HepG2 (cell line): ENCODE measurements around the gene CDK9. TPM values are rescaled to one million over a fixed set of nuclear protein-coding genes. Genes with fewer than 3 reads are reported as not detected.

Source experiments
- ATAC-seq: fragments of 200-7000 bp; cut with Tn5 transposase; 3 replicates; pipeline ENCODE4 v1.9.1; 2020; ENCODE audit warnings: mild to moderate bottlenecking, moderate library complexity
- BruUV-seq: library from RNA; stranded (reverse); fragments of 400-500 nt; replicated peaks from 2 replicates; lab custom pipeline; 2021; lab: Mats Ljungman, UMichigan
- CTCF ChIA-PET: fragments of 300-600 bp; formaldehyde crosslinking; extraction: SDS; loops from one replicate; lab custom pipeline; 2021; ENCODE audit warnings: low total read pairs, inconsistent platforms, low intra/inter-chr PET ratio; lab: Yijun Ruan, JAX
- POLR2A ChIA-PET: fragments of 350-600 bp; sonication (Branson Sonifier 250); formaldehyde crosslinking; loops from one replicate; lab custom pipeline; 2020; ENCODE audit warnings: antibody characterized with exemption, inconsistent platforms; lab: Yijun Ruan, JAX
- DNase-seq: peaks from one replicate; pipeline ENCODE4 v3.0.0-alpha.2; 2015; ENCODE audit warnings: low spot score
- FAIRE-seq: peaks from 3 replicates; lab custom pipeline; 2011; peaks lifted over from hg19 to GRCh38; lab: Jason Lieb, UNC
- H2AFZ ChIP-seq: one replicate; pipeline ENCODE4 v1.6.1; 2011; ENCODE audit warnings: low read length, inconsistent platforms
- H3K27ac ChIP-seq: fragments of 300-600 bp; 3 replicates; pipeline ENCODE4 v1.8.0; 2011; ENCODE audit warnings: mixed run types, mild to moderate bottlenecking, mixed read lengths, low read length, inconsistent platforms; ENCODE audit not compliant: insufficient read depth; ENCODE audit errors: extremely low read length
- H3K27me3 ChIP-seq, 2 experiments: fragments of 200-600 bp in 1 of 2; 2 replicates in 1 of 2; 3 replicates in 1 of 2; pipeline versions ENCODE4 v1.6.0 to v1.8.0; 2011; ENCODE audit warnings: low read length in 2 of 2, mild to moderate bottlenecking in 2 of 2, moderate library complexity in 2 of 2, inconsistent platforms in 1 of 2; ENCODE audit not compliant: insufficient read depth in 2 of 2, control insufficient read depth in 1 of 2
- H3K36me3 ChIP-seq, 2 experiments: fragments of 200-600 bp in 1 of 2; replicated peaks in 1 of 2; 2 replicates in 1 of 2; 3 replicates in 1 of 2; pipeline versions ENCODE4 v1.5.1 to v1.8.0; 2011; ENCODE audit warnings: low read length in 2 of 2, inconsistent platforms in 1 of 2; ENCODE audit not compliant: insufficient read depth in 2 of 2, control insufficient read depth in 1 of 2
- H3K4me1 ChIP-seq: 2 replicates; pipeline ENCODE4 v1.5.1; 2012; ENCODE audit warnings: low read length, inconsistent platforms; ENCODE audit not compliant: insufficient read depth
- H3K4me2 ChIP-seq: 2 replicates; pipeline ENCODE4 v1.6.0; 2011; ENCODE audit warnings: low read depth, low read length, inconsistent platforms
- H3K4me3 ChIP-seq, 3 experiments: fragments of 200-600 bp in 1 of 3; sonication (generic), shearing (Covaris generic) in 1 of 3; replicated peaks in 1 of 3; 2 replicates each; pipeline ENCODE4 v1.5.1; 2011 to 2016; ENCODE audit warnings: low read length in 3 of 3, inconsistent platforms in 2 of 3, low read depth in 2 of 3, mild to moderate bottlenecking in 2 of 3, control low read depth in 1 of 3, mixed read lengths in 1 of 3; ENCODE audit not compliant: insufficient read depth in 1 of 3
- H3K79me2 ChIP-seq: one replicate; pipeline ENCODE4 v1.6.1; 2011; ENCODE audit warnings: low read length, inconsistent platforms; ENCODE audit not compliant: insufficient read depth
- H3K9ac ChIP-seq: 2 replicates; pipeline ENCODE4 v1.6.0; 2011; ENCODE audit warnings: mild to moderate bottlenecking, low read depth, low read length, inconsistent platforms; ENCODE audit not compliant: insufficient read depth
- H3K9me3 ChIP-seq: 2 replicates; pipeline ENCODE4 v1.5.1; 2012; ENCODE audit warnings: mild to moderate bottlenecking, low read length
- H4K20me1 ChIP-seq: 2 replicates; pipeline ENCODE4 v1.6.0; 2011; ENCODE audit warnings: inconsistent platforms, mild to moderate bottlenecking, low read length, moderate library complexity; ENCODE audit not compliant: insufficient read depth
- BRCA1 ChIP-seq: sonication (generic); formaldehyde crosslinking; IDR thresholded peaks from 2 replicates; pipeline ENCODE4 v1.4.0; 2020; ENCODE audit warnings: missing genetic modification reagents
- KMT2A ChIP-seq: sonication (generic); formaldehyde crosslinking; IDR thresholded peaks from 2 replicates; pipeline ENCODE4 v1.4.0; 2020; ENCODE audit warnings: missing genetic modification reagents
- MAF1 ChIP-seq: sonication (generic); formaldehyde crosslinking; IDR thresholded peaks from 2 replicates; pipeline ENCODE4 v1.5.0; 2020; ENCODE audit warnings: missing genetic modification reagents, borderline replicate concordance
- MED13 ChIP-seq: sonication (generic); formaldehyde crosslinking; IDR thresholded peaks from 2 replicates; pipeline ENCODE4 v1.5.0; 2020; ENCODE audit warnings: missing genetic modification reagents
- MED8 ChIP-seq: sonication (generic); formaldehyde crosslinking; IDR thresholded peaks from 2 replicates; pipeline ENCODE4 v1.8.1; 2023; ENCODE audit warnings: mild to moderate bottlenecking, missing genetic modification reagents; ENCODE audit not compliant: insufficient replicate concordance
- NBN ChIP-seq: fragments of 450-650 bp; conservative IDR thresholded peaks from 2 replicates; pipeline ENCODE4 v1.6.1; 2017
- POLR2G ChIP-seq: fragments of 200-400 bp; formaldehyde crosslinking; IDR thresholded peaks from 2 replicates; pipeline ENCODE4 v1.6.1; 2018; ENCODE audit warnings: mild to moderate bottlenecking, low read depth, low read length, moderate library complexity
- RAD21 ChIP-seq: fragments of 450-650 bp; formaldehyde crosslinking; IDR thresholded peaks from 2 replicates; pipeline ENCODE4 v1.5.0; 2020; ENCODE audit warnings: mild to moderate bottlenecking
- RBFOX2 ChIP-seq: fragments of 200-400 bp; formaldehyde crosslinking; IDR thresholded peaks from 2 replicates; pipeline ENCODE4 v1.6.1; 2017; ENCODE audit warnings: low read depth, mild to moderate bottlenecking, low read length
- SALL1 ChIP-seq: sonication (generic); formaldehyde crosslinking; IDR thresholded peaks from 2 replicates; pipeline ENCODE4 v1.8.0; 2022; ENCODE audit warnings: mild to moderate bottlenecking, missing genetic modification reagents
- SPEN ChIP-seq: sonication (generic); formaldehyde crosslinking; IDR thresholded peaks from 2 replicates; pipeline ENCODE4 v1.5.1; 2020; ENCODE audit warnings: low read depth, mild to moderate bottlenecking, missing genetic modification reagents
- TBX2 ChIP-seq: sonication (generic); formaldehyde crosslinking; IDR thresholded peaks from 2 replicates; pipeline ENCODE4 v1.5.0; 2020; ENCODE audit warnings: missing genetic modification reagents, mild to moderate bottlenecking, borderline replicate concordance
- ZFP36 ChIP-seq: fragments of 150-350 bp; IDR thresholded peaks from 2 replicates; pipeline ENCODE4 v1.6.1; 2018; ENCODE audit warnings: borderline replicate concordance, low read length, low read depth; ENCODE audit not compliant: partially characterized antibody
- ZNF383 ChIP-seq: sonication (generic); formaldehyde crosslinking; IDR thresholded peaks from 2 replicates; pipeline ENCODE4 v1.4.0; 2020; ENCODE audit warnings: missing genetic modification reagents, mild to moderate bottlenecking, borderline replicate concordance
- ZNF616 ChIP-seq: sonication (generic); formaldehyde crosslinking; IDR thresholded peaks from 2 replicates; pipeline ENCODE4 v1.5.0; 2020; ENCODE audit warnings: low read depth, mild to moderate bottlenecking, missing genetic modification reagents
- WGBS: methylation state at CpG from one replicate; pipeline ENCODE4 v1.1.6; 2017; ENCODE audit warnings: low lambda C conversion rate; 5-methylcytosine and 5-hydroxymethylcytosine counted together
- in situ Hi-C: cut with HindIII; loops from 2 replicates; pipeline ENCODE4 v1.10.0; 2017; ENCODE audit warnings: low pct_unique_long_range_greater_than_20kb; ENCODE audit not compliant: extremely low pct_ligation_motif_present
- intact Hi-C: fragments of 100-400 bp; cut with micrococcal nuclease; formaldehyde crosslinking; loops from one replicate; pipeline ENCODE4 v1.10.0; 2022; ENCODE audit not compliant: unreplicated experiment
- polyA plus RNA-seq, 8 experiments: library from polyadenylated mRNA; depleted of rRNA in 3 of 8; stranded (reverse) in 7 of 8; unstranded in 1 of 8; fragments of >200 nt; fragmentation: Illumina TruSeq in 4 of 8; extraction: Trizol in 4 of 8; gene quantifications; 2 replicates each; pipeline versions ENCODE4 v1.2.1 to v1.2.3, GENCODE V29; 2011 to 2016; ENCODE audit warnings: low read depth in 4 of 8, missing spikeins in 1 of 8, mixed read lengths in 1 of 8; ENCODE audit not compliant: insufficient read depth in 1 of 8
- total RNA-seq, 5 experiments: library from RNA; depleted of rRNA; stranded (reverse); fragments of >200 nt; fragmentation: Illumina TruSeq; extraction: Trizol; gene quantifications; 2 replicates each; pipeline ENCODE4 v1.2.3, GENCODE V29; 2016; ENCODE audit warnings: low read depth in 1 of 5
- TF ChIP-seq, protein P1 (sequence below): sonication (generic); formaldehyde crosslinking; IDR thresholded peaks from 2 replicates; pipeline ENCODE4 v1.5.0; 2020; ENCODE audit warnings: missing genetic modification reagents
- TF ChIP-seq, protein P2 (sequence below): IDR thresholded peaks from 2 replicates; pipeline ENCODE4 v1.6.1; 2016; ENCODE audit warnings: low read depth, missing genetic modification reagents, missing compliant biosample characterization

The CDK9 gene
- total and polyA plus RNA-seq, 2 of the 13 experiments (the other 11 are each of a cell fraction or from before 2014, with no cell fraction given), result 16.8 to 21.5 TPM

DNA sequence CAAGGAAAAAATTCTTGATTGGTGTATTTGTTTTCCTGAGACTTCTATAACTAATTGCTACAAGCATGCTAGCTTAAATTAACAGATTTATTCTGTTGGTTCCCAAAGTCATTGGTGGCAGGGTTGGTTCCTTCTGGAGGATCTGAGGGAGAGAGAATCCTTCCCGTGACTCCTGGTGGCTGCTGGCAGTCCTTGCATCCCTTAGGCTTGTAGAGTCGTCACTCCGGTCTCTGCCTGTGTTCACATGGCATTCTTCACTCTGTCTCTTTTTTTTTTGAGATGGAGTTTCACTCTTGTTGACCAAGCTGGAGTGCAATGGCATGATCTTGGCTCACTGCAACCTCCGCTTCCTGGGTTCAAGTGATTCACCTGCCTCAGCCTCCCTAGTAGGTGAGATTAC, 5.3 kb downstream of the CDK9 start:
- H3K27me3 ChIP-seq, result no peaks in the 10 kb centered on the region
- H3K9ac ChIP-seq, result no peak overlapping the region
- peaks cover 37% of the 10 kb centered on the region for H3K4me1 ChIP-seq
- FAIRE-seq (no peak), DNase-seq (no peak), ATAC-seq (no peak)
- 94% methylated on average over 4 of the region's 4 CpGs for WGBS
- peaks cover 19% of the 10 kb centered on the region for H3K79me2 ChIP-seq
- no TSS peak for BruUV-seq
- CTCF ChIA-PET, result no interaction called here
- in situ Hi-C loops, result no loop called here
- no peaks in the 10 kb centered on the region for H3K9me3 ChIP-seq
- no peak overlapping the region for H3K4me2 ChIP-seq
- H3K27ac ChIP-seq, result no peak overlapping the region
- H3K4me3 ChIP-seq, result no peak overlapping the region
- intact Hi-C loops, result no loop called here
- H4K20me1 ChIP-seq, result peaks cover 24% of the 10 kb centered on the region
- TF ChIP-seq ZNF616 (CRISPR knock-in tag) (no peak), MED8 (no peak), RAD21 (no peak), TBX2 (CRISPR knock-in tag) (no peak), MAF1 (CRISPR knock-in tag) (no peak), SPEN (CRISPR knock-in tag) (no peak), ZFP36 (no peak), KMT2A (CRISPR knock-in tag) (no peak), ZNF383 (CRISPR knock-in tag) (no peak), MED13 (CRISPR knock-in tag) (no peak), SALL1 (CRISPR knock-in tag) (no peak), BRCA1 (CRISPR knock-in tag) (no peak), NBN (no peak), RBFOX2 (no peak), POLR2G (no peak)
- TF ChIP-seq, protein P1, sequence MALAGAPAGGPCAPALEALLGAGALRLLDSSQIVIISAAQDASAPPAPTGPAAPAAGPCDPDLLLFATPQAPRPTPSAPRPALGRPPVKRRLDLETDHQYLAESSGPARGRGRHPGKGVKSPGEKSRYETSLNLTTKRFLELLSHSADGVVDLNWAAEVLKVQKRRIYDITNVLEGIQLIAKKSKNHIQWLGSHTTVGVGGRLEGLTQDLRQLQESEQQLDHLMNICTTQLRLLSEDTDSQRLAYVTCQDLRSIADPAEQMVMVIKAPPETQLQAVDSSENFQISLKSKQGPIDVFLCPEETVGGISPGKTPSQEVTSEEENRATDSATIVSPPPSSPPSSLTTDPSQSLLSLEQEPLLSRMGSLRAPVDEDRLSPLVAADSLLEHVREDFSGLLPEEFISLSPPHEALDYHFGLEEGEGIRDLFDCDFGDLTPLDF, result no peak
- TF ChIP-seq, protein P2, sequence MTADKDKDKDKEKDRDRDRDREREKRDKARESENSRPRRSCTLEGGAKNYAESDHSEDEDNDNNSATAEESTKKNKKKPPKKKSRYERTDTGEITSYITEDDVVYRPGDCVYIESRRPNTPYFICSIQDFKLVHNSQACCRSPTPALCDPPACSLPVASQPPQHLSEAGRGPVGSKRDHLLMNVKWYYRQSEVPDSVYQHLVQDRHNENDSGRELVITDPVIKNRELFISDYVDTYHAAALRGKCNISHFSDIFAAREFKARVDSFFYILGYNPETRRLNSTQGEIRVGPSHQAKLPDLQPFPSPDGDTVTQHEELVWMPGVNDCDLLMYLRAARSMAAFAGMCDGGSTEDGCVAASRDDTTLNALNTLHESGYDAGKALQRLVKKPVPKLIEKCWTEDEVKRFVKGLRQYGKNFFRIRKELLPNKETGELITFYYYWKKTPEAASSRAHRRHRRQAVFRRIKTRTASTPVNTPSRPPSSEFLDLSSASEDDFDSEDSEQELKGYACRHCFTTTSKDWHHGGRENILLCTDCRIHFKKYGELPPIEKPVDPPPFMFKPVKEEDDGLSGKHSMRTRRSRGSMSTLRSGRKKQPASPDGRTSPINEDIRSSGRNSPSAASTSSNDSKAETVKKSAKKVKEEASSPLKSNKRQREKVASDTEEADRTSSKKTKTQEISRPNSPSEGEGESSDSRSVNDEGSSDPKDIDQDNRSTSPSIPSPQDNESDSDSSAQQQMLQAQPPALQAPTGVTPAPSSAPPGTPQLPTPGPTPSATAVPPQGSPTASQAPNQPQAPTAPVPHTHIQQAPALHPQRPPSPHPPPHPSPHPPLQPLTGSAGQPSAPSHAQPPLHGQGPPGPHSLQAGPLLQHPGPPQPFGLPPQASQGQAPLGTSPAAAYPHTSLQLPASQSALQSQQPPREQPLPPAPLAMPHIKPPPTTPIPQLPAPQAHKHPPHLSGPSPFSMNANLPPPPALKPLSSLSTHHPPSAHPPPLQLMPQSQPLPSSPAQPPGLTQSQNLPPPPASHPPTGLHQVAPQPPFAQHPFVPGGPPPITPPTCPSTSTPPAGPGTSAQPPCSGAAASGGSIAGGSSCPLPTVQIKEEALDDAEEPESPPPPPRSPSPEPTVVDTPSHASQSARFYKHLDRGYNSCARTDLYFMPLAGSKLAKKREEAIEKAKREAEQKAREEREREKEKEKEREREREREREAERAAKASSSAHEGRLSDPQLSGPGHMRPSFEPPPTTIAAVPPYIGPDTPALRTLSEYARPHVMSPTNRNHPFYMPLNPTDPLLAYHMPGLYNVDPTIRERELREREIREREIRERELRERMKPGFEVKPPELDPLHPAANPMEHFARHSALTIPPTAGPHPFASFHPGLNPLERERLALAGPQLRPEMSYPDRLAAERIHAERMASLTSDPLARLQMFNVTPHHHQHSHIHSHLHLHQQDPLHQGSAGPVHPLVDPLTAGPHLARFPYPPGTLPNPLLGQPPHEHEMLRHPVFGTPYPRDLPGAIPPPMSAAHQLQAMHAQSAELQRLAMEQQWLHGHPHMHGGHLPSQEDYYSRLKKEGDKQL, result no peak
- POLR2A ChIA-PET, result no interaction called here
- peaks cover 24 to 41% of the 10 kb centered on the region in 2 experiments for H3K36me3 ChIP-seq
- H2AFZ ChIP-seq, result no peak overlapping the region
